ENCODE measurements around the gene TMEM79.
"Not testable (repeated sequence)": the region's sequence is repeated elsewhere in the genome, so short reads cannot be mapped to it uniquely, and the experiment has no call there.

Gene TMEM79

DNA sequence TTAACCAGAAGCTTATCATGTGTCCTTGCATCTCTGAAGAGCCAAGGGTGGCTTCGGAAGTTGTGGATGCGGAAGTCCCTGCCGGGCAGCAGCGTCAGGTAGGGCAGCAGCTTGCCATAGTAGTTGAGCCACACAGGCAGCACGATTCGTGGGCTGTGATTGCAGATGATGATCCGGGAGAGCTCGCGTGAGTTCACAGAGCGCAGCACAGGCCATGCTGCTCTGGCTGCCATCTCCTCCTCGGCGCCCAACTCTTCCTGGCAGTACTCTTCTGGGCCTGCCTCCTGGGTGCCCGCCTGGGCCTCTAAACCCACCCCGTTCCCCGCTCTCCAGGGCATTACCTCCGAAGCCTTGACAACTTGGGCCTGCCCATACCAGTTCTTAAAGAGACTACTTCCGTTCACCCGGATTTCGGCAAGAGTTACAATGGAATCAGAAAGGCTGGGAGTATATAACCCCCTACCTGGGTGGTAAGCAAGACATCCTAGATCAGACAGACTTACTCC is 14.8 kb downstream of the TMEM79 start, which contains the start of gene VHLL:
Gene VHLL, minus strand, starts transcription at position 456 of the 506 bp plus-strand sequence. Its CDS starts 118 bp downstream, at position 338.
- no peak for DNase-seq (ENCODE audit: low read depth in 2 of 3, low spot score in 1 of 3)

GRCh38 chr1:156303241-156303640 is 19.1 kb downstream of the TMEM79 start:
- no peak for DNase-seq (ENCODE audit: low read depth in 2 of 3, low spot score in 1 of 3)

- no peak for DNase-seq (ENCODE audit: low read depth in 2 of 3, low spot score in 1 of 3)
Observed at GRCh38 chr1:156305215-156305614, 21.1 kb downstream of the TMEM79 start.

- DNase-seq (ENCODE audit: low read depth in 2 of 3, low spot score in 1 of 3): no peak
Observed at GRCh38 chr1:156308078-156308477, 24.0 kb downstream of the TMEM79 start.

- DNase-seq (ENCODE audit: low read depth in 2 of 3, low spot score in 1 of 3): no peak
Observed at GRCh38 chr1:156310962-156311361, 26.8 kb downstream of the TMEM79 start.

GRCh38 chr1:156316909-156317308 is 32.8 kb downstream of the TMEM79 start:
- no peak for DNase-seq (ENCODE audit: low read depth in 2 of 3, low spot score in 1 of 3)

- peak in 1 of 3 donors; percentile 28 for DNase-seq (ENCODE audit: low read depth in 2 of 3, low spot score in 1 of 3)
Observed at GRCh38 chr1:156319664-156320063, 35.5 kb downstream of the TMEM79 start.

- DNase-seq (ENCODE audit: low read depth in 2 of 3, low spot score in 1 of 3): no peak
Observed at GRCh38 chr1:156320560-156320959, 36.4 kb downstream of the TMEM79 start.

DNA sequence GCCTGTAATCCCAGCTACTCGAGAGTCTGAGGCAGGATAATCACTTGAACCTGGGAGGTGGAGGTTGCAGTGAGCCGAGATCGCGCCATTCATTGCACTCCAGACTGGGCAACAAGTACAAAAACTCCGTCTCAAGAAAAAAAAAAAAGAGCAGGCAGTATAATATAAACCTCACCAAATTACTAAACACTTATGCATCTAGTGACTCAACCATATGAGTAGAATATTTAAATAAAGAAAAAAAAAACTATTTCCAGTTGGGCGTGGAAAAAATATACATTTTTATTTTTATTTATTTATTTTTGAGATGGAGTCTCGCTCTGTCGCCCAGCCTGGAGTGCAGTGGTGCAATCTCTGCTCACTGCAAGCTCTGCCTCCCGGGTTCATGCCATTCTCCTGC is 39.1 kb downstream of the TMEM79 start:
- DNase-seq (ENCODE audit: low read depth in 2 of 3, low spot score in 1 of 3): not testable (repeated sequence)

DNA sequence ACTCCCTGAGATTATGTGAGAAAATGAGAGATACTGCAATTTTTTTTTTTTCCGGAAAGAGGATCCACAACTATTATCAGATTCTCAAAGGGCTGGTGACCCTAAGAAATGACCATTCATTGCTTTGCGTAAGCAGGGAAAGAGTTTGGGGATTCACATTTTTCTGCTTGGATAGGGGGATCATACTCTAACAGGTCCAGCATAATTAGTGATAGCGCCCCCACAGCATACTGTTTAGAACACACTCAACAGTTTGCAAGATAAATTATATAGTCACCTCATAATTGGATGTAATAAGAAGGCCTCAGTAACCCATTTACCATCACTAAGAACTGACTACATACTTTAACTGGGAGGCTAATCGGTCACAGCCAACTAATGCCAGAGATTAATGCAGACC is 52.1 kb downstream of the TMEM79 start:
- no peak for DNase-seq (ENCODE audit: low read depth in 2 of 3, low spot score in 1 of 3)

- no peak for DNase-seq (ENCODE audit: low read depth in 2 of 3, low spot score in 1 of 3)
Observed at GRCh38 chr1:156337052-156337887, 53.1 kb downstream of the TMEM79 start.

GRCh38 chr1:156337888-156338179 is 53.7 kb downstream of the TMEM79 start:
- DNase-seq (ENCODE audit: low read depth in 2 of 3, low spot score in 1 of 3): no peak

DNA sequence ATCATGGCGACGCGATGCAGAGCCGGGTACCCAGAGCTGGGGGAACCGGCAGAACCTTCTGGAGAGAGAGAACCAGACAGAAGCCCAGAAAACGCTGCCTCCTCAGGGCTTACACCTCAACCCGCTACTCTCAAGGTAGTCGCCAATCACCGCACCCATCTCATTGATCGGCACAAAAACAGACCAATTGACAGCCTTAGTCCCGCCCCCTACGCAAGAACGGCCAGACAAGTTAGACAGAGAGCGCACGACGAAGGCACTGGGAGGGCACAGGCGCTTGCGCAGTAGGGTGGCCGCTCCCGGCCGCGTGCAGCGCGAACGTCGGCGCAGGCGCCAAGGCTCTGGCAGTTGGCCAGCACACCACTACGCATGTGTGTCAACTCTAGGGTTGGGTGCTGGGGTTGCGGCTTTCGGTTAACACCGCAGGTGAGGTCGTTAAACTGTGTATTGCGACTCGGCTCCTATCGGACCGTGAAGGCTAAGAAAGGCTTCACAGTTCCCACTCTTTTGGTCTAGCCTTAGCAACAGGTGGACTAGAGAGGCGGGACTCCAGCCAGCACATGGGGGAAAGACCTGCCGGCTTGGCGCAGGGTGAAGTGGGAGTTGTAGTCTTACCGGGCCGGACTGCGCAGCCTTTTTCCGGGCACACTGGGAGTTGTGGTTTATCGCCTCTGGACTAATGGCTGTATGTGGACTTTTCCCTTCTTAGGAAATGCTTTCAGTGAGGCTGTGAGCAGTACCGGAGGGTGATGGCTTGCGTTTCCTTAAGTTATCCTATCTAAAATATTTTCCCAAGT is 54.3 kb downstream of the TMEM79 start, which contains the start of the genes CCT3 and TSACC:
Gene CCT3, minus strand, starts transcription at position 113 of the 797 bp plus-strand sequence. Its CDS starts 108 bp downstream, at position 5.
Gene TSACC, plus strand, starts transcription at position 347 of the 797 bp plus-strand sequence. CDS start 1,232 bp downstream, outside the sequence.
- peak; percentile 98 to 100 (median 99) for DNase-seq (ENCODE audit: low read depth in 2 of 3, low spot score in 1 of 3)

Data from stimulated activated CD4-positive, alpha-beta T cell treated with anti-CD3 and anti-CD28 coated beads, Interleukin-12 subunit alpha, Interleukin-12 subunit beta, amount 100 ng/mL, for 48 hours (primary cell).